ENCODE data around the gene ACTL10. TPM values are rescaled to one million over a fixed set of nuclear protein-coding genes. Genes with fewer than 3 reads are reported as not detected.
A peak's percentile ranks its signal among the peaks of the same experiment; 100 is the strongest.

Gene ACTL10
- total RNA-seq, 4 donors from 2014 or later = 2.1 to 10.2 (median 3.7) TPM

DNA sequence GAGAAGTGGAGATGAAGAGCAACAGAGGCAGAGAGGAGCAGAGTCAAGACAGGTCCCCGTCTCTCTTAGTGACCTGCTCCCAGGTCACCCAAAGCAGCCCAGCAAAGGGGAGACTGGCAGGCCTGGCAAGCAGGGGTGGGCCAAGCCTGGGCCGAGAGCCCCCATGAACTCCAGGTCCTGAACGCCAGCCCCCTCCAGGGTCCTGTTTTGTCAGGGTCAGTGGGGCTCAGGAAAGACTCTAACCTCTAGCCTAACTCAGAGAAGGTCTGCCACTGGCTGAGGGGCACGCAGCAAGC is 6.3 kb downstream of the ACTL10 start:
- WGBS, 2 donors = 88 to 93% methylated on average over 4 of the region's 4 CpGs
- no peak overlapping the region for H3K4me3 ChIP-seq (ENCODE audit: low read depth, poor library complexity, severe bottlenecking)
- TF ChIP-seq CTCF (IDR thresholded peaks at IDR 0.05) (no peak), POLR2A (IDR thresholded peaks at IDR 0.05) (no peak)
- DNase-seq (ENCODE audit: low spot score in 2 of 2) = no peak
- intact Hi-C loops (cut with DNase I; ENCODE audit: low total_unique reads) = no loop called here

GRCh38 chr20:33673410-33674293 is 6.9 kb downstream of the ACTL10 start:
- peak overlapping the region; percentile 40 for H3K4me3 ChIP-seq (ENCODE audit: low read depth, poor library complexity, severe bottlenecking)
- intact Hi-C loops (cut with DNase I; ENCODE audit: low total_unique reads) = no loop called here
- no peak for TF ChIP-seq CTCF (IDR thresholded peaks at IDR 0.05)
- no peak for TF ChIP-seq POLR2A (IDR thresholded peaks at IDR 0.05)
- no peak for DNase-seq (ENCODE audit: low spot score in 2 of 2)
- WGBS, 2 donors = 17 to 23% methylated on average over 29 of the region's 29 CpGs

GRCh38 chr20:33674294-33675135 is 7.8 kb downstream of the ACTL10 start, which contains the start of gene NECAB3:
NECAB3 (minus strand) TSS chr20:33674428; CDS start chr20:33674352, 76 bp downstream.
- H3K4me3 ChIP-seq (ENCODE audit: low read depth, poor library complexity, severe bottlenecking) = peak within 1 kb of the TSS; percentile 40
- 3 to 4% methylated on average over 33 to 44 of the region's 73 CpGs for WGBS, 2 donors
- TF ChIP-seq POLR2A (IDR thresholded peaks at IDR 0.05) (no peak), CTCF (IDR thresholded peaks at IDR 0.05) (no peak)
- intact Hi-C loops (cut with DNase I; ENCODE audit: low total_unique reads) = no loop called here
- DNase-seq (ENCODE audit: low spot score in 2 of 2) = peak; percentile 73 to 96

DNA sequence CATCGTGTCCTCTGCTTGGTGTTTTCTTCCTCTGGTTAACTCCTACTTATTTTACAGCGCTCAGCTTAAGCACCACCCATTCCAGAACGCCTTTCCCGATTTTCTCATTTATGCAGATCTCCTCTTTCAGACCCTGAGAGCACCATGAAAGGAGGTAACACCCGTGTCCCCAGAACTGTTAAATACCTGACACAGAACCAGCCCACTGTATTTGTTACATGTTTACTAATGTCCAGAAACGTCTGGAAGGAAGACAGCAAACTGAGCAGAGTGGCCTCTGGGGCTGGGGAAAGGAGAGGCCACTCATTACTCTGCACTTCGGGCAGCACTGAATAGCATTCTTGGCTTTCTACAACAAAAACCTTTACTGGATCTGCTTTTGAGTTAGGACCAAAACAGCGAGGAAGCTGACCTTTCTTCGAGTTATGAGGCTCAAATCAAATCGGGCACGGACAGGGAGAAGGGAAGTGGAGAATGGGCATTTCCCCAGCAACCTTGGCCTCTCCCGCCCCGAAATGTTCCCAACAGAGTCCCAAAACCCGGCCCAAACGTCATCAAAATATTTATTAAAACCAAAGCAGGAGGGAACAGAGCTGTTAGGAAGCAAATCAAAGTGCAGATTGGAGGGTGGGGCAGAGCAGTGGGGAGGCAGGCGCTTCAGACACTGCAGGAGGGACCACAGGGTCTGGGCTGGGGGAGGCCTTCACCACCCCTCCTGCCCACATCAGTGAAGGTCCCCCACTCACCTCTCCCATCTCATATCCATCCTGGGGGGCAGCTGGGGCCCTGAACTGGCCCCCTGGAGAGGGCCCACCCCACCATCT is 8.6 kb downstream of the ACTL10 start:
- intact Hi-C loops (cut with DNase I; ENCODE audit: low total_unique reads) = no loop called here
- 29 to 51% methylated on average over 16 of the region's 16 CpGs for WGBS, 2 donors
- H3K4me3 ChIP-seq (ENCODE audit: low read depth, poor library complexity, severe bottlenecking) = no peak overlapping the region

More for the DNA sequence above, 8.6 kb downstream of the ACTL10 start:
- TF ChIP-seq POLR2A (IDR thresholded peaks at IDR 0.05) (no peak), CTCF (IDR thresholded peaks at IDR 0.05) (no peak)
- peak; percentile 65 to 84 for DNase-seq (ENCODE audit: low spot score in 2 of 2)
